ENCODE data around the gene ZNF585A.

DNA sequence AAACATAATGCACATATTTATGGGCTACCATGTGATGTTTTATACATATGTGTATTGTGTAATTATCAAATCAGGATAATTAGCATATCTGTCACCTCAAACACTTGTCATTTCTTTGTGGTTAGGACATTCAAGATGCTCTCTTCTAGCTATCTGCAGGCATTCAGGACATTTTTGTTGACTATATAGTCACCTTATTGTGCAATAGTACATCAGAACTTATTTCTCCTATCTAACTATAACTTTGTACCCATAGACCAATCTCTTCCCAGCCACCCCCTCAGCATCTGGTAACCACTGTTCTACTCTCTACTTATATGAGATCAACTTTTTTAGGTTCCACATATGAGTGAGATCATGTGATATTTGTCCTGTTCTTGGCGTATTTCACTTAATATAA is 73.9 kb downstream of the ZNF585A start:
- no peak for TF ChIP-seq CTCF (IDR thresholded peaks at IDR 0.05)
- no peak for TF ChIP-seq POLR2A (IDR thresholded peaks at IDR 0.05)
